ENCODE results near the gene AUH. TPM values are rescaled to one million over a fixed set of nuclear protein-coding genes. Genes with fewer than 3 reads are reported as not detected.

AUH gene
- total and polyA plus RNA-seq, 2 experiments from 2014 or later, result 9.9 to 18.3 TPM

GRCh38 chr9:91187311-91187964, 174.3 kb downstream of the AUH start:
- TF ChIP-seq EZH2phosphoT487 (IDR thresholded peaks at IDR 0.05; ENCODE audit: insufficient read depth, low read depth), result no peak
- no peak for TF ChIP-seq EZH2 (IDR thresholded peaks at IDR 0.05; ENCODE audit: insufficient read depth, poor library complexity, severe bottlenecking)
- peak overlapping the region; percentile 69 for H3K9ac ChIP-seq
- no peaks in the 10 kb centered on the region for H3K9me2 ChIP-seq (ENCODE audit: insufficient read depth)
- no peaks in the 10 kb centered on the region for H4K20me1 ChIP-seq (ENCODE audit: insufficient read depth)
- H3K9me3 ChIP-seq (ENCODE audit: low read depth), result no peaks in the 10 kb centered on the region
- H3K27me3 ChIP-seq (replicated peaks; ENCODE audit: insufficient read depth), result no peaks in the 10 kb centered on the region
- H3K4me2 ChIP-seq (ENCODE audit: unreplicated experiment), result peak overlapping the region; percentile 19
- no peaks in the 10 kb centered on the region for H3K36me3 ChIP-seq (ENCODE audit: low read depth)
- H3K27ac ChIP-seq, result peak overlapping the region; percentile 94
- H3F3A ChIP-seq (ENCODE audit: insufficient read depth), result peaks cover 10% of the 10 kb centered on the region
- WGBS, 2 experiments (ENCODE audit: low coverage in 1 of 2, low lambda C conversion rate in 2 of 2, missing lambda C conversion rate in 2 of 2), result 94 to 98% methylated on average over 11 of the region's 11 CpGs
- in situ Hi-C loops (cut with MboI), result no loop called here
- H3K4me1 ChIP-seq (ENCODE audit: insufficient read depth), result peaks cover 27% of the 10 kb centered on the region
- no peak overlapping the region for H3K4me3 ChIP-seq
- H3K79me2 ChIP-seq (ENCODE audit: insufficient read depth), result no peaks in the 10 kb centered on the region
- H2AFZ ChIP-seq, result no peak overlapping the region
- no peak for DNase-seq

GRCh38 chr9:91186632-91187108, 175.0 kb downstream of the AUH start:
- no peak for TF ChIP-seq EZH2 (IDR thresholded peaks at IDR 0.05; ENCODE audit: insufficient read depth, poor library complexity, severe bottlenecking)
- TF ChIP-seq EZH2phosphoT487 (IDR thresholded peaks at IDR 0.05; ENCODE audit: insufficient read depth, low read depth), result no peak
- peak overlapping the region; percentile 69; the same call in 1 of the 2 replicates for H3K9ac ChIP-seq
- no peaks in the 10 kb centered on the region for H3K79me2 ChIP-seq (ENCODE audit: insufficient read depth)
- WGBS, 2 experiments (ENCODE audit: low coverage in 1 of 2, low lambda C conversion rate in 2 of 2, missing lambda C conversion rate in 2 of 2), result 56 to 91% methylated on average over 1 to 2 of the region's 2 CpGs
- no peaks in the 10 kb centered on the region for H3K27me3 ChIP-seq (replicated peaks; ENCODE audit: insufficient read depth)
- no peaks in the 10 kb centered on the region for H3K9me3 ChIP-seq (ENCODE audit: low read depth)
- no peak overlapping the region for H2AFZ ChIP-seq
- H3K4me1 ChIP-seq (ENCODE audit: insufficient read depth), result peaks cover 21% of the 10 kb centered on the region
- H3K27ac ChIP-seq, result peak overlapping the region; percentile 94
- H3K4me2 ChIP-seq (ENCODE audit: unreplicated experiment), result peak overlapping the region; percentile 19
- no peaks in the 10 kb centered on the region for H3K9me2 ChIP-seq (ENCODE audit: insufficient read depth)
- peaks cover 10% of the 10 kb centered on the region for H3F3A ChIP-seq (ENCODE audit: insufficient read depth)
- no peak overlapping the region for H3K4me3 ChIP-seq
- peak; percentile 79 for DNase-seq
- in situ Hi-C loops (cut with MboI), result no loop called here
- H4K20me1 ChIP-seq (ENCODE audit: insufficient read depth), result no peaks in the 10 kb centered on the region
- no peaks in the 10 kb centered on the region for H3K36me3 ChIP-seq (ENCODE audit: low read depth)

GRCh38 chr9:91185193-91185886, 176.4 kb downstream of the AUH start:
- Histone ChIP-seq H3K9ac (no peak overlapping the region), H3K4me1 (ENCODE audit: insufficient read depth) (peaks cover 21% of the 10 kb centered on the region), H3K36me3 (ENCODE audit: low read depth) (no peaks in the 10 kb centered on the region), H3K9me3 (ENCODE audit: low read depth) (no peaks in the 10 kb centered on the region), H2AFZ (no peak overlapping the region), H3K27ac (no peak overlapping the region), H3F3A (ENCODE audit: insufficient read depth) (peaks cover 10% of the 10 kb centered on the region), H3K4me3 (no peak overlapping the region), H3K4me2 (ENCODE audit: unreplicated experiment) (no peak overlapping the region), H4K20me1 (ENCODE audit: insufficient read depth) (no peaks in the 10 kb centered on the region), H3K9me2 (ENCODE audit: insufficient read depth) (no peaks in the 10 kb centered on the region), H3K27me3 (replicated peaks; ENCODE audit: insufficient read depth) (no peaks in the 10 kb centered on the region), H3K79me2 (ENCODE audit: insufficient read depth) (no peaks in the 10 kb centered on the region)
- in situ Hi-C loops (cut with MboI), result no loop called here
- 96 to 97% methylated on average over 10 of the region's 10 CpGs for WGBS, 2 experiments (ENCODE audit: low coverage in 1 of 2, low lambda C conversion rate in 2 of 2, missing lambda C conversion rate in 2 of 2)
- no peak for DNase-seq
- TF ChIP-seq EZH2phosphoT487 (IDR thresholded peaks at IDR 0.05; ENCODE audit: insufficient read depth, low read depth), result no peak
- no peak for TF ChIP-seq EZH2 (IDR thresholded peaks at IDR 0.05; ENCODE audit: insufficient read depth, poor library complexity, severe bottlenecking)

GRCh38 chr9:91182429-91183225, 179.1 kb downstream of the AUH start:
- Histone ChIP-seq H3K36me3 (ENCODE audit: low read depth) (no peaks in the 10 kb centered on the region), H3K9ac (no peak overlapping the region), H2AFZ (no peak overlapping the region), H3K27me3 (replicated peaks; ENCODE audit: insufficient read depth) (no peaks in the 10 kb centered on the region), H3K79me2 (ENCODE audit: insufficient read depth) (no peaks in the 10 kb centered on the region), H3K4me2 (ENCODE audit: unreplicated experiment) (no peak overlapping the region), H3F3A (ENCODE audit: insufficient read depth) (peaks cover 14% of the 10 kb centered on the region), H3K9me3 (ENCODE audit: low read depth) (no peaks in the 10 kb centered on the region), H3K27ac (no peak overlapping the region), H4K20me1 (ENCODE audit: insufficient read depth) (no peaks in the 10 kb centered on the region), H3K4me3 (no peak overlapping the region), H3K4me1 (ENCODE audit: insufficient read depth) (peaks cover 22% of the 10 kb centered on the region), H3K9me2 (ENCODE audit: insufficient read depth) (no peaks in the 10 kb centered on the region)
- no peak for DNase-seq
- TF ChIP-seq EZH2phosphoT487 (IDR thresholded peaks at IDR 0.05; ENCODE audit: insufficient read depth, low read depth) (no peak), EZH2 (IDR thresholded peaks at IDR 0.05; ENCODE audit: insufficient read depth, poor library complexity, severe bottlenecking) (no peak)
- WGBS, 2 experiments (ENCODE audit: low coverage in 1 of 2, low lambda C conversion rate in 2 of 2, missing lambda C conversion rate in 2 of 2), result 97 to 98% methylated on average over 12 of the region's 12 CpGs
- in situ Hi-C loops (cut with MboI), result no loop called here
